WTC11 (cell line): ENCODE data around the gene SST. TPM values are rescaled to one million over a fixed set of nuclear protein-coding genes. Genes with fewer than 3 reads are reported as not detected.

Source experiments
- ATAC-seq: fragments of 200-7000 bp; cut with Tn5 transposase; 2 replicates; pipeline ENCODE4 v1.10.0; 2021; ENCODE audit warnings: mild to moderate bottlenecking, moderate library complexity
- CTCF ChIA-PET: fragments of 300-600 bp; sonication (Branson Sonifier 250); formaldehyde crosslinking; loops from one replicate; lab custom pipeline; 2021; ENCODE audit warnings: antibody characterized with exemption; lab: Charles Lee
- POLR2A ChIA-PET: fragments of 350-600 bp; sonication (Branson Sonifier 250); formaldehyde crosslinking; loops from one replicate; lab custom pipeline; 2021; ENCODE audit warnings: antibody characterized with exemption; lab: Charles Lee
- DNase-seq: peaks from one replicate; pipeline ENCODE4 v3.0.0; 2021; ENCODE audit warnings: low spot score
- H3K27ac Mint-ChIP-seq: 2 replicates; pipeline ENCODE4 v1.8.0; 2021; ENCODE audit warnings: mixed read lengths
- H3K27me3 Mint-ChIP-seq: 2 replicates; pipeline ENCODE4 v1.8.0; 2021; ENCODE audit warnings: low read depth, mild to moderate bottlenecking, moderate library complexity, mixed read lengths
- H3K36me3 Mint-ChIP-seq: 2 replicates; pipeline ENCODE4 v1.8.0; 2021; ENCODE audit warnings: mixed read lengths
- H3K4me1 Mint-ChIP-seq: 2 replicates; pipeline ENCODE4 v1.8.0; 2022; ENCODE audit warnings: mixed read lengths
- H3K4me3 Mint-ChIP-seq: 2 replicates; pipeline ENCODE4 v1.8.0; 2021; ENCODE audit warnings: mild to moderate bottlenecking, moderate library complexity, mixed read lengths
- H3K9me3 Mint-ChIP-seq: 2 replicates; pipeline ENCODE4 v1.8.0; 2021; ENCODE audit warnings: mixed read lengths
- ATF3 ChIP-seq: sonication (generic); formaldehyde crosslinking; conservative IDR thresholded peaks from 2 replicates; pipeline ENCODE4 v1.8.1; 2022; ENCODE audit warnings: mild to moderate bottlenecking, missing genetic modification reagents
- CREM ChIP-seq: sonication (generic); formaldehyde crosslinking; IDR thresholded peaks from 2 replicates; pipeline ENCODE4 v1.8.1; 2022; ENCODE audit warnings: mild to moderate bottlenecking, missing genetic modification reagents, moderate library complexity
- EMX1 ChIP-seq: fragments of 250-450 bp; sonication (Bioruptor Pico); IDR thresholded peaks from 2 replicates; pipeline ENCODE4 v1.8.0; 2021; ENCODE audit warnings: mild to moderate bottlenecking
- FOXJ3 ChIP-seq: sonication (generic); formaldehyde crosslinking; IDR thresholded peaks from 2 replicates; pipeline ENCODE4 v1.9.0; 2021; ENCODE audit warnings: missing genetic modification reagents, mild to moderate bottlenecking, borderline replicate concordance
- FOXP1 ChIP-seq: sonication (generic); formaldehyde crosslinking; IDR thresholded peaks from 2 replicates; pipeline ENCODE4 v1.8.0; 2022; ENCODE audit warnings: missing genetic modification reagents, mild to moderate bottlenecking, moderate library complexity, borderline replicate concordance
- GABPB1 ChIP-seq: sonication (generic); formaldehyde crosslinking; IDR thresholded peaks from 2 replicates; pipeline ENCODE4 v1.8.1; 2023; ENCODE audit warnings: mild to moderate bottlenecking, missing genetic modification reagents
- GRHL2 ChIP-seq: fragments of 250-450 bp; sonication (Bioruptor Pico); IDR thresholded peaks from 2 replicates; pipeline ENCODE4 v1.8.0; 2022; ENCODE audit warnings: mild to moderate bottlenecking, moderate library complexity; ENCODE audit not compliant: insufficient replicate concordance, severe bottlenecking
- GTF2I ChIP-seq: fragments of 250-450 bp; sonication (Bioruptor Pico); conservative IDR thresholded peaks from 2 replicates; pipeline ENCODE4 v1.4.0; 2021; ENCODE audit warnings: mild to moderate bottlenecking
- IRF2 ChIP-seq: sonication (generic); formaldehyde crosslinking; IDR thresholded peaks from 2 replicates; pipeline ENCODE4 v1.8.0; 2022; ENCODE audit warnings: low read depth, missing genetic modification reagents, borderline replicate concordance
- JAZF1 ChIP-seq: fragments of 250-450 bp; sonication (Bioruptor Pico); IDR thresholded peaks from 2 replicates; pipeline ENCODE4 v1.9.0; 2021; ENCODE audit warnings: moderate library complexity, mild to moderate bottlenecking, inconsistent platforms
- NFATC4 ChIP-seq: fragments of 250-450 bp; sonication (Bioruptor Pico); IDR thresholded peaks from 2 replicates; pipeline ENCODE4 v1.9.0; 2021; ENCODE audit warnings: mild to moderate bottlenecking
- NFE2L1 ChIP-seq: sonication (generic); formaldehyde crosslinking; IDR thresholded peaks from 2 replicates; pipeline ENCODE4 v1.8.1; 2023; ENCODE audit warnings: missing genetic modification reagents
- NR3C1 ChIP-seq: sonication (generic); formaldehyde crosslinking; conservative IDR thresholded peaks from 2 replicates; pipeline ENCODE4 v1.8.1; 2023; ENCODE audit warnings: low read depth, mild to moderate bottlenecking, missing genetic modification reagents
- PRRX2 ChIP-seq: fragments of 250-450 bp; sonication (Bioruptor Pico); IDR thresholded peaks from 2 replicates; pipeline ENCODE4 v1.8.0; 2021; ENCODE audit warnings: mild to moderate bottlenecking
- RELA ChIP-seq: sonication (generic); formaldehyde crosslinking; IDR thresholded peaks from 2 replicates; pipeline ENCODE4 v1.8.1; 2022; ENCODE audit warnings: missing genetic modification reagents, mild to moderate bottlenecking, borderline replicate concordance
- SOX15 ChIP-seq: fragments of 250-450 bp; sonication (Bioruptor Pico); IDR thresholded peaks from 2 replicates; pipeline ENCODE4 v1.9.0; 2021; ENCODE audit warnings: mild to moderate bottlenecking
- SP1 ChIP-seq: sonication (generic); formaldehyde crosslinking; conservative IDR thresholded peaks from 2 replicates; pipeline ENCODE4 v1.8.1; 2022; ENCODE audit warnings: missing genetic modification reagents
- TEAD4 ChIP-seq: sonication (generic); formaldehyde crosslinking; IDR thresholded peaks from 2 replicates; pipeline ENCODE4 v1.8.0; 2022; ENCODE audit warnings: mild to moderate bottlenecking, missing genetic modification reagents
- TP53 ChIP-seq: sonication (generic); formaldehyde crosslinking; IDR thresholded peaks from 2 replicates; pipeline ENCODE4 v1.8.1; 2023; ENCODE audit warnings: mild to moderate bottlenecking, missing genetic modification reagents
- USF2 ChIP-seq: sonication (generic); formaldehyde crosslinking; IDR thresholded peaks from 2 replicates; pipeline ENCODE4 v1.8.1; 2023; ENCODE audit warnings: mild to moderate bottlenecking, missing genetic modification reagents, moderate library complexity
- ZNF138 ChIP-seq: sonication (generic); formaldehyde crosslinking; conservative IDR thresholded peaks from 2 replicates; pipeline ENCODE4 v1.8.1; 2022; ENCODE audit warnings: mild to moderate bottlenecking, moderate library complexity, missing genetic modification reagents
- ZNF219 ChIP-seq: sonication (generic); formaldehyde crosslinking; IDR thresholded peaks from 2 replicates; pipeline ENCODE4 v1.8.0; 2023; ENCODE audit warnings: missing genetic modification reagents, mild to moderate bottlenecking, borderline replicate concordance
- ZNF232 ChIP-seq: sonication (generic); formaldehyde crosslinking; IDR thresholded peaks from 2 replicates; pipeline ENCODE4 v1.8.0; 2022; ENCODE audit warnings: mild to moderate bottlenecking, missing genetic modification reagents
- ZNF396 ChIP-seq: fragments of 250-450 bp; sonication (Bioruptor Pico); IDR thresholded peaks from 2 replicates; pipeline ENCODE4 v1.8.0; 2021; ENCODE audit warnings: mild to moderate bottlenecking, moderate library complexity, borderline replicate concordance
- ZNF416 ChIP-seq: fragments of 250-450 bp; sonication (Bioruptor Pico); IDR thresholded peaks from 2 replicates; pipeline ENCODE4 v1.9.0; 2021; ENCODE audit warnings: mild to moderate bottlenecking, inconsistent platforms
- ZNF423 ChIP-seq: fragments of 250-450 bp; sonication (Bioruptor Pico); IDR thresholded peaks from 2 replicates; pipeline ENCODE4 v2.1.2; 2022; ENCODE audit warnings: mild to moderate bottlenecking, moderate library complexity
- total RNA-seq: library from RNA; stranded (reverse); gene quantifications from 3 replicates; pipeline ENCODE4 v1.2.3, GENCODE V29; 2021
- TF ChIP-seq, protein P1 (sequence below): fragments of 250-450 bp; sonication (Bioruptor Pico); IDR thresholded peaks from 2 replicates; pipeline ENCODE4 v2.1.2; 2022; ENCODE audit warnings: mild to moderate bottlenecking, moderate library complexity
- TF ChIP-seq, protein P2 (sequence below): fragments of 250-450 bp; sonication (Bioruptor Pico); IDR thresholded peaks from 2 replicates; pipeline ENCODE4 v1.8.0; 2021; ENCODE audit warnings: mild to moderate bottlenecking
- TF ChIP-seq, protein P3 (sequence below): sonication (generic); formaldehyde crosslinking; IDR thresholded peaks from 2 replicates; pipeline ENCODE4 v1.8.1; 2022; ENCODE audit warnings: low read depth, mild to moderate bottlenecking, moderate library complexity, missing genetic modification reagents, borderline replicate concordance

Gene SST
- total RNA-seq, 1 experiment from 2014 or later, result 0.70 TPM

DNA sequence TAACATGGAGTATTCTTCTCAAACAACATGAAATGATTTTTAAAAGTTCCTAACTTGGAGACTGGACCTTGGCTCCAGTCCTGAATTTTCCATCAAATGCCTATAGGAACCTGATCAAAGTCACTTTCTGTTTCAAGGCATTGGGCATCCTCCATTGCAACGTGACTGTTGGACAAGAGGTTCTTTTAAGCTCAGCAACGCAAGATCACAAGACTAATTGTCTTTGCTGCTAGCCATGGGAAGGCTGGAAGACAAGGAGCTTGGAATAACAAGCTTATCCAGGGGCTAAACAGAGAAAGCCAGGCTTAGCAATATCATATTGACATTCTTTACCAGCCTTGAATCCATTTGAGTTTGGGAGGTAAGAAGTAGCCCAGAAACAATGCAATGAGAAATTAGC lies 48.3 kb downstream of the SST start:
- no peak for DNase-seq
- ChIA-PET CTCF (interaction anchor here (1.2 to 2.3 kb wide), 2 partner anchors 57 to 302 kb away, joined by 7 to 9 read pairs; no protein-coding TSS in a partner anchor), POLR2A (interaction anchor here (1.0 kb wide), 1 partner anchor 58 kb away, joined by 4 read pairs; no protein-coding TSS in a partner anchor)
- Mint-ChIP-seq H3K4me1 (peaks cover 58% of the 10 kb centered on the region), H3K4me3 (no peak overlapping the region), H3K36me3 (no peaks in the 10 kb centered on the region; the same call in 1 of the 2 replicates), H3K27me3 (peaks cover 100% of the 10 kb centered on the region), H3K9me3 (no peaks in the 10 kb centered on the region), H3K27ac (no peak overlapping the region)
- TF ChIP-seq, protein P1, sequence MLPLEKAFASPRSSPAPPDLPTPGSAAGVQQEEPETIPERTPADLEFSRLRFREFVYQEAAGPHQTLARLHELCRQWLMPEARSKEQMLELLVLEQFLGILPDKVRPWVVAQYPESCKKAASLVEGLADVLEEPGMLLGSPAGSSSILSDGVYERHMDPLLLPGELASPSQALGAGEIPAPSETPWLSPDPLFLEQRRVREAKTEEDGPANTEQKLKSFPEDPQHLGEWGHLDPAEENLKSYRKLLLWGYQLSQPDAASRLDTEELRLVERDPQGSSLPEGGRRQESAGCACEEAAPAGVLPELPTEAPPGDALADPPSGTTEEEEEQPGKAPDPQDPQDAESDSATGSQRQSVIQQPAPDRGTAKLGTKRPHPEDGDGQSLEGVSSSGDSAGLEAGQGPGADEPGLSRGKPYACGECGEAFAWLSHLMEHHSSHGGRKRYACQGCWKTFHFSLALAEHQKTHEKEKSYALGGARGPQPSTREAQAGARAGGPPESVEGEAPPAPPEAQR (CRISPR knock-in tag), result no peak
- TF ChIP-seq TEAD4, result no peak
- TF ChIP-seq NFE2L1 (CRISPR knock-in tag), result no peak
- no peak for TF ChIP-seq GRHL2 (CRISPR knock-in tag)
- TF ChIP-seq RELA (CRISPR knock-in tag), result no peak
- no peak for TF ChIP-seq PRRX2 (CRISPR knock-in tag)
- no peak for TF ChIP-seq USF2 (CRISPR knock-in tag)
- no peak for TF ChIP-seq SP1
- TF ChIP-seq FOXJ3, result no peak
- TF ChIP-seq, protein P2, sequence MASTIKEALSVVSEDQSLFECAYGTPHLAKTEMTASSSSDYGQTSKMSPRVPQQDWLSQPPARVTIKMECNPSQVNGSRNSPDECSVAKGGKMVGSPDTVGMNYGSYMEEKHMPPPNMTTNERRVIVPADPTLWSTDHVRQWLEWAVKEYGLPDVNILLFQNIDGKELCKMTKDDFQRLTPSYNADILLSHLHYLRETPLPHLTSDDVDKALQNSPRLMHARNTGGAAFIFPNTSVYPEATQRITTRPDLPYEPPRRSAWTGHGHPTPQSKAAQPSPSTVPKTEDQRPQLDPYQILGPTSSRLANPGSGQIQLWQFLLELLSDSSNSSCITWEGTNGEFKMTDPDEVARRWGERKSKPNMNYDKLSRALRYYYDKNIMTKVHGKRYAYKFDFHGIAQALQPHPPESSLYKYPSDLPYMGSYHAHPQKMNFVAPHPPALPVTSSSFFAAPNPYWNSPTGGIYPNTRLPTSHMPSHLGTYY (CRISPR knock-in tag), result no peak
- TF ChIP-seq, protein P3, sequence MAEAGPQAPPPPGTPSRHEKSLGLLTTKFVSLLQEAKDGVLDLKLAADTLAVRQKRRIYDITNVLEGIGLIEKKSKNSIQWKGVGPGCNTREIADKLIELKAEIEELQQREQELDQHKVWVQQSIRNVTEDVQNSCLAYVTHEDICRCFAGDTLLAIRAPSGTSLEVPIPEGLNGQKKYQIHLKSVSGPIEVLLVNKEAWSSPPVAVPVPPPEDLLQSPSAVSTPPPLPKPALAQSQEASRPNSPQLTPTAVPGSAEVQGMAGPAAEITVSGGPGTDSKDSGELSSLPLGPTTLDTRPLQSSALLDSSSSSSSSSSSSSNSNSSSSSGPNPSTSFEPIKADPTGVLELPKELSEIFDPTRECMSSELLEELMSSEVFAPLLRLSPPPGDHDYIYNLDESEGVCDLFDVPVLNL (CRISPR knock-in tag), result no peak
- no peak for TF ChIP-seq CREM (CRISPR knock-in tag)
- no peak for TF ChIP-seq ZNF423 (CRISPR knock-in tag)
- no peak for TF ChIP-seq ZNF232 (CRISPR knock-in tag)
- no peak for TF ChIP-seq ZNF396 (CRISPR knock-in tag)
- no peak for ATAC-seq

DNA sequence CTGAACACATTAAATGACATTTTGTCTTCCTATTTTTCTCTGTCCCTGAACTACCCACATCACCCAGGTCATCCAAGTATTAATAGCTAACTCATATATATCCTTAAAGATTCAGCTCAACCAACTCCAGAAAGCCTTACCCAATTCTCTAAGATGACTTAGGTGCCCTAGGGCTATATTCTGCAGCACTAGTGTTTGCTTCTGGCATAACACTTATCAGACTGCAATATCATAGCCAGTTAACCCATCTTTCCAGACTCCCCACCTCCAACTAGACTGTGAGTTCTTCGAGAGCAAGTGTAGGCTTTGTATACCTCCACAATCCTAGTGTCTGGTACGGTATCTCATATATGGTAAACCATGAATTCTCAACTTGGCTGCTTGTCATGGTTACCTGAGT lies 50.7 kb downstream of the SST start:
- no peak for DNase-seq
- TF ChIP-seq GABPB1 (CRISPR knock-in tag) (no peak), TP53 (no peak), ZNF138 (CRISPR knock-in tag) (no peak), ZNF219 (CRISPR knock-in tag) (no peak), FOXJ3 (no peak), JAZF1 (CRISPR knock-in tag) (no peak), FOXP1 (no peak), SOX15 (CRISPR knock-in tag) (no peak), GTF2I (no peak), GRHL2 (CRISPR knock-in tag) (no peak), NR3C1 (CRISPR knock-in tag) (no peak), NFATC4 (no peak), IRF2 (no peak), EMX1 (CRISPR knock-in tag) (no peak), ATF3 (no peak), ZNF416 (no peak)
- TF ChIP-seq, protein P1 (CRISPR knock-in tag), result no peak
- TF ChIP-seq, all 79 proteins: peak for 0
- no peak for ATAC-seq
- Mint-ChIP-seq H3K27ac (no peak overlapping the region), H3K27me3 (peaks cover 100% of the 10 kb centered on the region), H3K36me3 (no peaks in the 10 kb centered on the region; the same call in 1 of the 2 replicates), H3K9me3 (no peaks in the 10 kb centered on the region), H3K4me3 (no peak overlapping the region), H3K4me1 (peaks cover 57% of the 10 kb centered on the region)
- CTCF ChIA-PET, result interaction anchor here (2.0 kb wide), 1 partner anchor 300 kb away, joined by 14 read pairs; no protein-coding TSS in a partner anchor
- POLR2A ChIA-PET, result no interaction called here
